GM18870 (cell line): ENCODE measurements around the gene TP73.

ENCODE experiments used
- ATAC-seq: cut with Tn5 transposase; IDR thresholded peaks from one replicate; pipeline ENCODE4 v1.9.1; 2021; ENCODE audit warnings: moderate library complexity; ENCODE audit not compliant: unreplicated experiment

The TP73 gene

DNA sequence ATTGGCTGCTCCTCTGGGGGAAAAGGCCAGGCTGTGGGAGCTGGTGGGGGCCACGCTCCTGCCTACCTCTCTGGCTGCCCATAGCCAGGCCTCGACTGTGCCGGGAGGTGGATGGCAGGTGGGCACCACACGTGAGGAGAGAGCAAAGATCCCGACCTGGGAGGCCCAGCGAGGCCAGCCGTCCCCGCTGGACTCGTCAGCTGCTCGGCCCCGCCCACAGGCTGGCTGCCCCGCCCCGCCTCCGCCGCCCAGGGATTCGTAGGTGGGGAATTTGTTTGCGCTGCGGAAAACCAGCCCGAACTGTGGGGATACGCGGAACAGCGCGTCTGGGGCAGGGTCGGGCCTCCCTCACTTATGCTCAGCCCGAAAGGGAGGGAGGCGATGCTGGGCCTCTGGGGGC is 31.7 kb downstream of the TP73 start:
- no peak for ATAC-seq

DNA sequence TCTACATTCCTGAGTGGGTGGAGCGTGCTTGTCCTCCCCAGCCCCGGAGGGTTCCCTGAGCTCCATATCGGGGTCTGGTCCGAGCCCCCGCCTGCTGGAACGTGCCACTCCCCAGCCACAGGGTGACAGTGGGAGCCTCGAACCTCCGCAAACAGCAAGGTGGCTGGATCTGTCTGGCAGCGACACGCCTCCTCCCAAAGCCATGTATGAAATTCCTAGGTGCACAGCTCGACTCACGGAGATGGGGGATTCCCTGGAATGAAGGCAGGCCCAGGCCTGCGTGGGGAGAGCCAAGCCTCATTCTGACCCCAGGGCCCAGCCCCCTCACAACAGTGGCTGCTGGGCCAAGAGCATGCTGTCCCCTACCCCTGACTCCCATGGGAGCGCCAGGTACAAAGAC is 32.9 kb downstream of the TP73 start:
- no peak for ATAC-seq

DNA sequence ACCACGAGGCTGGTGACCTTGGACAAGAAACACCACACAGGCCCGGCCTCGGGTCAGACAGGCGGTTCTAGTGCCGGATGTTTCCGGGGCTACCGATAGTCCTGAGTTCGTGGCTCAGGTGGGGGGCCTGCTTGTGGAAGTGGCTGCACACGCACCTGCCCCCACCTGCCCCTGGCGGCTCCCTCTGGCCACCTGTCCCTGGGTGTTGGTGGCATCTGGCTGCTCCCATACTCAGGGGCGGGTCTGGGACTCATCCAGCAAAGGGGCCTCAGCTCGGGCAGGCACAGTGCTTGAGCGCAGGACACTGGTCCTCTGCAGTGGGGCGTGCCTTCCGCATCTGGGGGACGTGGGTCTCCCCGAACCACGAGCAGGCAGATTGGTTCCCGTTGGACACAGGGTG is 33.6 kb downstream of the TP73 start:
- no peak for ATAC-seq

DNA sequence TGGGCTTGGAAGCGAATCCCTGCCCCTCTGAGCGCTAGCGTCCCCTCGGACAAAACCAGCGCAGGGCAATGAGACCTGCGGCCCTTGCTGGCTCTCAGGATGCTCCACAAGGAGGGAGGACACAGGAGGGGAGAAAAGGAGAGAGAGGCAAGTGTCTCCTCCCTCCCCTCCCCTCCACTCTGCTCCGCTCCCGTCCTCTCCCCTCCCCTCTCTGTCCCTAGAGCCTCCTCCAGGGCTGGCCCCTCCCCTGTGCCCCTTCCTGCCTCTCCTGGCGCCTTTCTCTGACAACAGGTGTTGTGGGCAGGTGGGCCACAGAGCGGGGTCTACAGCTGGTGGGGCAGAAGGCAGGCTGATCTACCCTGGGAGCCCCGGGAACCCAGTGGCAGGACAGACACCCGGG is 35.2 kb downstream of the TP73 start:
- no peak for ATAC-seq

DNA sequence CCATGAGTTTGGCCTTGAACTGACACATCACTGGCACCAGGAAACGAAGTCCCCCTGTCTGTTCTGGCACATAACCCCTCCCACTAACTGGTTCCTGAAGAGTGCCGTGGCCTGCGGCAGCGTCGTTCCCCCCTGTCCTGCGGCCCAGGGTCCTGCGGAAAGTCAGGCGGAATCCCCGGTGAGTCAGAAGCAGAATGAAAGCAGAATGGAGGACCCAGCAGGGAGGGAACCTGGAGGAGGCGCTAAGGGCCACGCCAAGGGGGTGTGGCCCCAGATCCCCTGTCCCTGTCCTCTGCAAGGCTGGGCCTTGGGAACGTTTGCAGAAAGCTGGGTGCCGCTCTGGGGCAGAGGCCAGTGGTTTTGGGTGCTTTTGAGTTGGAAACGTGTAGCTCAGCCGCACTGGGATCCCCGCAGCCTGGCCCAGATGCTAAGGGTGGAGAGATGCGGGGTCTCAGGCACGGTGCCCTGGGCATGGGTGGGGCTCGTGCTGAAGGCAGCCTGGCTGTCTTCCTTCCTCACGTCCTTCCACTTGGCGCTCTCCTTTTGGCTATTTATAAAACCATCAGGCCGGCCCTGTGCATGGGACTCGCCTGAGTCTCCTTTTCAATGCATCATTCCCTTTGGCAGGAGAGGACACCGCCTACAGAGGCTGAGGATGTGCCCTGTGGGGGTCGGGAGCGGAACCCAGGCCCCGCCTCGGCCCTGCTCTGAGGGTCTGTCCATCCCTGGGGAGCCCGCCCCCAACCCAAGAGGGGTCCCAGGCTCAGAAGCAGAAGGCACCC is 36.2 kb downstream of the TP73 start:
- ATAC-seq, result no peak

DNA sequence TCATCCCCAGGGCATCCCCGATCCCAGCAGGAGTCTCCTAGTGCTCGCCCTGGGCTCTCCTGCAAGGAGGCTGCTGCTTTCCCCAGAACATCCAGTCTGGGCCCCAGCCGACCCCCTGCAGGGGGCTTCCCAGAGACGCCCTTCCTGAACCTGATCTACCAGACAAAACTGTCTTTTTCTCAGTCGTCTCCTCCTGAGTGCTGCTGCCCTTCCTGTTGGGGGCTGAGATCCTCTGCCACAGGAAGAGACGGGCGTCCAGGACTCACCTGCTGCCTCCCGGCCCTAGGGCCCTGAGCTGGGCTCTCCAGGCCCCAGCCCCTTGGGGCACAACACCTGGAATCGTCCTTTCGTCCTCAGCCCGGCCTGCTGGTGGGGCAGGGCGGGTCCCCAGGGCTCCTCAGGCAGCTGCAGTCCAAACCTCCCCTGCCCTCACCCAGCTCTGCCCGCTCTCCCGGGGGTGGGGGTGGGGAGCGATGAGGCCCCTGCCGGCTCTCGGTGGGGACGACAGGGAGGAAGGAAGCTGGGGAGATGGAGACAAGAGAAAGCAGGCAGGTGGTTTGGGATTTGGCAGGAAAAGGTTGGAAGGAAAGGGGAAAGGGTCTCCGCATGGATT is 36.9 kb downstream of the TP73 start:
- no peak for ATAC-seq

DNA sequence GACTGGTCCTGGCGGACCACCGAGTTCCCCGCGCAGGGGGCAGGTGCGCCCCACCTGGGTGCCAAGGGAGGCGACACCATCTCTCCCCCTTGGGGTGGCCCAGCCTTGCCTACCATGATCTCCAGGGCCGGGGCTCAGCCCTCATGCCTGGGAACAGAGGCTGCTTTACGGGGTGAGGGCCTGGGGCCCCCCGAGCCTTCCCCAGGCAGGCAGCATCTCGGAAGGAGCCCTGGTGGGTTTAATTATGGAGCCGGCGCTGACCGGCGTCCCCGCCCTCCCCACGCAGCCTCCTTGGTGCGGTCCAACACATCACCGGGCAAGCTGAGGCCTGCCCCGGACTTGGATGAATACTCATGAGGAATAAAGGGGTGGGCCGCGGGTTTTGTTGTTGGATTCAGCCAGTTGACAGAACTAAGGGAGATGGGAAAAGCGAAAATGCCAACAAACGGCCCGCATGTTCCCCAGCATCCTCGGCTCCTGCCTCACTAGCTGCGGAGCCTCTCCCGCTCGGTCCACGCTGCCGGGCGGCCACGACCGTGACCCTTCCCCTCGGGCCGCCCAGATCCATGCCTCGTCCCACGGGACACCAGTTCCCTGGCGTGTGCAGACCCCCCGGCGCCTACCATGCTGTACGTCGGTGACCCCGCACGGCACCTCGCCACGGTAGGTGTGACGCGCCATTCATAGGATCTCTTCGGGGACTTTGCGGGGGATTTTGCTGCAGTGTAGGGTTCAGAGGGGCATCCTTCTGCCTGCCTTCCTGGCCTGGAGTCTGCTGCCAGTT is 38.2 kb downstream of the TP73 start:
- no peak for ATAC-seq

DNA sequence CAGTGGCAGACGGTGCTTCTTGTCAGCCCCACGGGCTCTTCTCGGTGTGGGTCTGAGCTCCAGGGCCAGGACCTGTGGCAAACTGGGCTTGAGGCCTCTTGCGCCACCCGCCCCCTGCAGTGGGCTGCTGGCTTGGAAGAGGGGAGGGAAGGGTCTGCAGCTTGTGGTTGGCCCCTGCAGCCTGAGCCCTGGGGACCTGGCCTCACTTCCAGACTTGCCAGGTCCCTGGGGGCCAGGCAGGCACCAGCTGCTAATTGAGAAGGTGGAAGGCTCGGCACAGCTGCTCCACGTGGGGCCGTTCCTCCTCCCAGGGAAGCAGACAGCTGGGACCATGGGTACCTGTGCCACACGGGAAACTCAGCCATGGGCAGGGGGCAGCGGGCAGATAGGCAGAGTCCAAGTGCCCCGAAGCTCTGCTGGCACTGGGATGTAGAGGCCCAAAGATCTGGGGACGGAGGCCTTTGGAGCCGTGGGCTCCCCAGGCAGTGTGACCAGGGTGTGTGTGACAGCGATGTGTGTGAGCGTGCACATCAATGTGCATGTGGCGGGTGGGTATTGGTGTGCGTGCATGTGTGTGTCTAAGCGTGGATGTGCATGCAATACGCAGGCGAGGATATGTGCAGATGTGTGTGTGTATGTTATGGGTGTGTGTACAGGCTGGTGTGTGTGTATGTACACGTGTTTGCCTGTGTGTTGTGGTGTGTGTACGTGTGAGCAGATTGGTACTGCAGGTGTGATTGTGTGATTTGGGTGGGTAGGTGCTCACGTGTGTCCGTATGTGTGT is 39.3 kb downstream of the TP73 start:
- ATAC-seq, result no peak

DNA sequence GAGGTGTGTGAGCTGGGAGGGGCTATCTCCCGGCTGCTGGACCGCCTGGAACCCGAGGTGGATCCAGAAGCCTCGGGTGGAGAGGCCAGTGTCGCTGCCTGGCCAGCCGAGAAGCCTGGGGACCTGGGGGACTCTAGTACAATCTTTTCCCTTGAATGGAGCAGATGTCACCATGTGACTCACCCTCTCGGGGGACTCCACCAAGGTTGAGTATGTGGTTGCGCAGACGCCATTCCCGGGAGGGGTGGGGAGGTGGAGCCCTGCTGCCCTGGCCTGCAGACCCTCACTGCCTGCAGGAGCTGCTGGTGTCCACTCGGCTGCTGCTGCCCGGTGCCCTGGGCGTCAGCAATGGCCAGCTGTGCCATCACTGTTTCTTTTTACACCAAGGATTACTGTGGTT is 40.3 kb downstream of the TP73 start:
- no peak for ATAC-seq

DNA sequence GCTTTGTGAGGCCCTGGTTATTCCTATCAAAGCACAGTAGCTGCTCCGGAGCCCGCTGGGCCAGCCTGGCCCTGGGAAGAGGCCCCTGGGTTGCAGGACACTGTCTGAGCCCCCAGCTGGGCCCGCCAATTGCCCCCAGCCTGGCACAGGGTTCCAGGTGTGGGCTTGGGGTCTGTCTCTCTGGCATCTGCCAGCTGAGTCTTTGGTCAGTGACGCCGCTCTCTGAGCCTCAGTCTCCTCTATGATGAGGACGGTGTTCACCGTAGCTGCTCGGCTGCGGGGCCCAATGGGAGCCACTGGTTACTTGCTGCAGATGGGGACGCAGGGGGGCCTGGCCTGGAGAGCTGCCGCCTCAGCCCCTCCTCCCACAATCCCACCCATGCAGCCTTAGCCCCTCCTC is 41.0 kb downstream of the TP73 start:
- no peak for ATAC-seq

DNA sequence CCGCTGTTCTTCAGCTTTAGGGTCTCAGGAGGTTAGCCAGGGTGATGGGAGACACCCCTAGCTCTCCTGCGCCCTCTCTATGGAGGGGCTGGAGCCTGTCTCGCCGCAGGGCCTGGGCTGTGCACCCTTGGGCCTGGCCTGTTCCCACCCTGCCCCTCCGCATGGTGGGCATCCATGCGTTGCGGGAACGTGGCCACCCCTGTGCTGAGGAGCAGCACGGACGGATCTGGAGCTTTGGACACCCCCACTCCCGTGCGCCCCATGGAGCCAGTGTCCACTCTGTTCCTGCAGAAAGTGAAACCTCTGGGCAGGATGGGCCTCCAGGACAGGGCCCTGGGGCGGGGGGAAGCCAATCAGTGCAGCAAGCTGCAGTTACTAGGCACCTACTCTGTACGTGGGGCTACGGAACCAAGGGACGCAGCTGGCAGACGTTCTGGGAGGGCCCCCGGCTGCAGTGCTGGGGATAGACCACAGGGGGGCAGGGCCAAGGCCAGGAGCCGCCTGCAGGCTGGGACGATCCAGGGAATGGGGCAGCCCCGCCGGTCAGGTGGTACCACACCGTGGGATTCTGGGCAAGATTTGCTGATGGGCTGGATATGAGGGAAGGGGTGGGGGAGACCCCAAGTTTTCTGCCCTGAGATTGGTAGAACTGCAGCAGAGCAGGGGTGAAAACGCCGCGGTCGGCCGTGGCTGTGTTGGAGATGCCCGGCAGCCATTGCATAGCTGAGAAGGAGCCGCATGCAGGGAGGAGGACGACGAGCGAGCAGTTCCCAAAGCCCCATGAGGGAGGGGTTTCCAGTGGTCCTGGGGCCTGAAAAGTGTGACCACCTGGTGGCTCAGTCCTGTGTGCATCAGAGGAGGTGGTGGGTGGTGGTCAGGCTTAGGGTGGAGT is 43.3 kb downstream of the TP73 start:
- ATAC-seq, result no peak

DNA sequence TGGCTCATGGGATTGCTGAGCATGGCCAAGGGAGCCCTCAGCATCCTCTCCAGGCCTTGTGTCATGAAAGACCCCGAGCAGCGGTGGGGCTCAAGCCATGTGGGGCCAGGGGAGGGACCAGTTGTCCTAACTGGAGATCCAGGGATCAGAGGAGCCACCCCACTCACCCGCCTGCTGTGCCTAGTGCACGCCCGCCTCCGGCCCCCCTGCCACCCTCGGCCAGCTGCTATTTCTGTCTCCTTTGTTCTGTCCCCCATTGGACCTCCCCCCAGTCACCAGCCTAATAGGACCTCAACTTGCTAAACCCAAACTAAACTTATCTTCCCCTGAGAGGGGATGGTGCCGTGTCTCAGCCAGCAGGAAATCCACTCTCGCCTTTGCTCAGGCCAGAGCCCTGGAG is 44.4 kb downstream of the TP73 start:
- no peak for ATAC-seq

DNA sequence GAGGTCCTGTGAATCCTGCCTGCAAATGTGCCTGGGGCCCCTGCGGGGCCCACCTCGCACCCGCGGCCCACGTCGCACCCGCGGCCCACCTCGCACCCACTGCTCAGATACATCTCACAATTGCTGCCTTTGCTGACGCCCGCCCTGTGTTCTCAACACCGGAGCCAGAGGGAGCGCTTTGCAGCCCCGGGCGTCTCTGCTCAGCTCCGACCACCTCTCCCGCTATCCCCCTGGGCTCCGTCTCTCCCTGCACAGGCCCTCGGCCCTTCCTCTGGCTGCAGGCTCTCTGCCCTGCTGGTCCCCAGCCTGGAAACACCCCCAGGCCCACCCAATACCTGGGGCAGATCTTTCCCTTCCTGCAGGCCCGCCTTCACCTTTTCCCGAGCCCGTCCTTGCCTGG is 44.8 kb downstream of the TP73 start:
- ATAC-seq, result no peak

DNA sequence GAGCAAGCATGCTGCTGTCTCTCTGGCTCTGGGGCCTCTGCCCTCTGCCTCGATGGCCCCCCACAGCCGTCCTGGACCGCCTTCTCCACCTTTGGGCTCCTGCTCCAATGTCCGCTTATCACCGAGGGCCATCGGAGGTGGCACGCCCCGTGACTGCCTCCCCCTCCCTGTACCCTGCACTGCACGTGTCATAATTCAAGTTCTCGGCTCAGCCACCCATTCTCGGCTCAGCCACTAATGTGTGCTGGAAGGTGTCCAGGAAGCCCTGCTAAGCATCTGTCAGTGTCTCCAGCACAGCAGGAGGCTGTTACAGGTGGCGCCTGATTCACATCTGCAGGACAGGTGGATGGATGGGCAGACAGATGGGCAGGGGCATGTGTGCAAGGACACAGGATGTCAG is 45.5 kb downstream of the TP73 start:
- no peak for ATAC-seq

DNA sequence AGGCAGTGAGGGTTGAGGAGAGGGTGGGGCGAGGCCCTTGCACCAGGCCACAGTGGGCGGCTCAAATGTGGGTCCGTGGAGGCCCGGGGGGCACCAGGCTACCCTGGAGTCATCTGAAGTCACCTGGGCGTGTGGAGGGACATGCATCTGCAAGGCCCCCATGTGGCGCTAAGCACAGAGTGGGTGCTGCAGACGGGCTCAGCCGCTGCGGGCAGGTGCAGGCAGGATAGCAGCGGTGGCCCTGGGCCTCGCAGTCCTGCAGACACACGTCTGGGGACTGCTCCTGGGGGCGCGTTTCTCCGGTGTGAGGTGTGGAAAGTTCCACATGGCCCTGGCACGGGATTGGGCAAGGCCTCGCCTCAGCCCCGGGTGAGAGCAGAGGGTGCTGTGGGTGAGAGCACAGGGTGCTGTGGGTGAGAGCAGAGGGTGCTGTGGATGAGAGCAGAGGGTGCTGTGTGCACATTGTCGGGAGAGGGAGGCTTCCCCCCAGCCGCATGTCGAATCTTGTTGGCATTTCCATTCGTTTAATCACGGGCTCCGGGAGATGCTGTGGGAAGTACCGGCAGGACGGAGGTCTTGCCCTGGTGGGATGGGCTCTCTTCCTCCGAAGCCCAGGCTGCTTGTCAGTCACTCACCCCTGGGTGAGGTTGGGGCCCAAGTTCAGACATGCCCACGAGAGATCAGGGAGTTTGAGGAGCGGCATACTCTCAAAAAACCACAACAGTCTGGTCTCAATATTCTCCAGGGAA is 46.5 kb downstream of the TP73 start:
- ATAC-seq, result no peak

DNA sequence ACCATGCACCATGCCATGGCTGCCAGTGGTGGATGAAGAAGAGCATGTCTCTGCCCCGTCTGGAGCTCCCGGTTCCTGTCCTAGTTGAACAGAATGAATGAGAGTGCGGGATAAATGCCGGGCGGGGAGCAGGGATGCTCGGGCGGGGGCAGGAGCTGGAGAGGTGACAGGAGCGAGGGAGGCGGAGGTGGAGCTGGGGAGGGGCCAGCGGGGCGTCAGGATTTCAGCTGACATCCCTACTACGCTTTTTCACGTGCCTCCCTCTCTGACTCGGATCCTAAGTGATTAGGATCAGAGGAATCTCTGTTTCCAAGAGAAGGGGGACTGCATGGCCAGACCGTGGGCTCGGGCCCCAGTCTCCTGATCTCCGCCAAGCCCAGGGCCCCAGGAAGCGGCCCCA is 47.3 kb downstream of the TP73 start:
- no peak for ATAC-seq

DNA sequence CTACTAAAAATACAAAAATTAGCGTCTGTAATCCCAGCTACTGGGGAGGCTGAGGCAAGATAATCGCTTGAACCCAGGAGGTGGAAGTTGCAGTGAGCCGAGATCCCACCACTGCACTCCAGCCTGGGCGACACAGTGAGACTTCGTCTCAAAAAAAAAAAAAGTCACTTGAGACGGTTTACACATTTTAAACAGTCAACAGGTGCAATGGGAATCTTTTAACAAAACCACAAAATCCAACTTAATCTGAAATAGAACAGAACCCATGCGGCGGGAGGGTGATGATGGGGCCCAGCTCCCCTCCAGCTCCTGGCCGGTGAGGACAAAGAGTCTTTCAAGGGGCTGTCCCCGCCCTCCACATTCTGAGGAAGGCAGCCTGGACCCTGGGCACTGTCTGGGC is 48.3 kb downstream of the TP73 start:
- no peak for ATAC-seq

DNA sequence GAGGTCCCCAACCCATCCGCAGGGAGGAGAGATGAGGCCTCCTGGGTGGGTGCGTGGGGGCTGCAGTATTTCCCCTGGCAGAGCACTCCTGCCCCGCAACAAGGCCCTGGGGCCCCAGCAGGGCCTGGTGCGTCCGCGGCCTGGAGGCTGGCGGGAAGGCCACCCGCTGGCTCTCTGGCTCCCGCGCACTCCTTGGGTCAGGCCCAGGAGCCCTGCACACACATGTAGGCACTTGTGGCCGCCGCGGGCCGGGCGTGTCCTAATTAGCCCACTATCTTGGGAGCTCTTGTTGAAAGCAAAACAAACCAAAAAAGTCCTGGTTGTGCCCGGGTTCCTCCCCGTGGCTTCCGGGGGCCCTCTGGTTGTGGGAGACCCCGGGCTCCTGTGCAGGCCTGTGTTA is 50.2 kb downstream of the TP73 start:
- no peak for ATAC-seq

DNA sequence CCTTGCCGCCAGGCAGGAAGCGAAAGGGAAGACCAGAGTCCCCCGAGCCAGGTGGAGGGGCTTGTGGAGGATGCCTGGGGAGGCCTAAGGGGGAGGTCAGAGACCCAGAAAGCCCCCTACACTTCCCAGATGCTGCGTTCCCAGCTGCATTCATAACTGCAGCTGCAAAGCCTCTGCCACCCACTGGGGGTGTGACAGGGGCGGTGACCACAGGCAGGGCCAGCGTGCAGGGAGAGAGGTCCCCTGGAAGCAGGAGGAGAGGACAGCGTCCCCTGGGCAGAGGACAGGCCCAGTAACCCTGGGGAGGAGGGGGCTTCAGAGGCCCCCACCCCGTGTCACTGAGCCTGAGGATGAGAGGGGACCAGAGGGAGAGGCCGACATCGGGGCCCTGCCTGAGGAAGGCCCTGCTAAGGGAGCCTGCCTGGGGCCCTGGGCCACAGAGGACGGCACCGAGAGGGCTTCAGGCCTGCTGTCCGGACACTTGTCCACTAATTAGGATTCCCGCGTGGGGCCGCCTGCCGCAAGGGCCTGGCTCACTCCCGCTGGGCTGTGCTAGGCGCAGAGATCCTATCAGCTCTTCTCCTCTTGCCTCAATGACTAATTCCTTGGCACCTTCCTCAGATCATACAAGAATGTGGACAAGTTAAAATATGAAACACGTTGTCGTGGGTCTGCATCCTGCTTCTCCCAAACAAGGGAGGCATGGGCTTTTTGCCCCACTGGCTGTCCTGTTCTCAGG is 50.8 kb downstream of the TP73 start:
- no peak for ATAC-seq
